Activated CD4-positive, alpha-beta memory T cell treated with anti-CD3 and anti-CD28 coated beads, Interleukin-2, amount 10 ng/mL, durations not matched to agents 7 days and 5 days (primary cell): ENCODE measurements around the gene MORF4L2. TPM values are rescaled to one million over a fixed set of nuclear protein-coding genes. Genes with fewer than 3 reads are reported as not detected.

Experiments
- CTCF ChIA-PET: fragments of 350-600 bp; sonication (Branson Sonifier 250); formaldehyde crosslinking; loops from one replicate; lab custom pipeline; 2021; ENCODE audit warnings: antibody characterized with exemption, inconsistent platforms; lab: Charles Lee
- POLR2A ChIA-PET: fragments of 350-600 bp; sonication (Branson Sonifier 250); formaldehyde crosslinking; loops from one replicate; lab custom pipeline; 2021; ENCODE audit warnings: antibody characterized with exemption; lab: Charles Lee
- DNase-seq: peaks from one replicate; pipeline ENCODE4 v3.0.0-alpha.2; 2020
- H3K27ac Mint-ChIP-seq: one replicate; pipeline ENCODE4 v1.8.0; 2021; ENCODE audit warnings: mild to moderate bottlenecking, mixed read lengths
- H3K27me3 Mint-ChIP-seq: one replicate; pipeline ENCODE4 v1.8.0; 2021; ENCODE audit warnings: mixed read lengths
- H3K36me3 Mint-ChIP-seq: one replicate; pipeline ENCODE4 v1.8.0; 2021; ENCODE audit warnings: low read depth, mixed read lengths
- H3K4me1 Mint-ChIP-seq: one replicate; pipeline ENCODE4 v1.8.0; 2021; ENCODE audit warnings: mixed read lengths
- H3K4me3 Mint-ChIP-seq: one replicate; pipeline ENCODE4 v1.8.0; 2021; ENCODE audit warnings: mild to moderate bottlenecking, mixed read lengths
- H3K9me3 Mint-ChIP-seq: one replicate; pipeline ENCODE4 v1.8.0; 2021; ENCODE audit warnings: mixed read lengths
- total RNA-seq, 2 experiments: library from RNA; stranded (reverse); gene quantifications; one replicate each; pipeline ENCODE4 v1.2.3, GENCODE V29; 2021

Gene MORF4L2
- 100 to 1,000 TPM; 134 to 135 TPM for total RNA-seq

GRCh38 chrX:103686199-103687072 is at the start of gene MORF4L2:
Gene MORF4L2 (minus strand): TSS chrX:103686699. CDS start chrX:103677027, 9,672 bp downstream.
- peak; percentile 90 for DNase-seq
- Mint-ChIP-seq H3K4me3 (peak within 1 kb of the TSS; percentile 79), H3K27ac (peak within 1 kb of the TSS; percentile 75), H3K36me3 (peaks cover 18% of the 10 kb centered on the region), H3K4me1 (peaks cover 12% of the 10 kb centered on the region), H3K9me3 (no peaks in the 10 kb centered on the region), H3K27me3 (no peaks in the 10 kb centered on the region)
- ChIA-PET CTCF (interaction anchor here (0.6 to 2.4 kb wide), 5 partner anchors 10 to 512 kb away, joined by 3 to 6 read pairs (median 4); no protein-coding TSS in a partner anchor), POLR2A (interaction anchor here (1.3 to 2.5 kb wide), 3 partner anchors 57 to 234 kb away, joined by 3 to 10 read pairs (median 6); partner anchors contain the start of gene TCEAL1)

- Mint-ChIP-seq H3K9me3 (no peaks in the 10 kb centered on the region), H3K36me3 (no peaks in the 10 kb centered on the region), H3K27me3 (peaks cover 6% of the 10 kb centered on the region), H3K4me3 (no peak overlapping the region), H3K27ac (no peak overlapping the region), H3K4me1 (peaks cover 12% of the 10 kb centered on the region)
- ChIA-PET CTCF (no interaction called here), POLR2A (no interaction called here)
- DNase-seq = no peak
These were observed 47.7 kb upstream of the MORF4L2 start for GRCh38 chrX:103734125-103734760.

GRCh38 chrX:103733017-103733416 is 46.5 kb upstream of the MORF4L2 start:
- CTCF ChIA-PET = no interaction called here
- POLR2A ChIA-PET = no interaction called here
- peaks cover 12% of the 10 kb centered on the region for H3K4me1 Mint-ChIP-seq
- no peak overlapping the region for H3K4me3 Mint-ChIP-seq
- H3K27ac Mint-ChIP-seq = no peak overlapping the region
- no peak for DNase-seq
- H3K27me3 Mint-ChIP-seq = peaks cover 6% of the 10 kb centered on the region
- H3K36me3 Mint-ChIP-seq = no peaks in the 10 kb centered on the region
- H3K9me3 Mint-ChIP-seq = no peaks in the 10 kb centered on the region

GRCh38 chrX:103730796-103731493 is 44.4 kb upstream of the MORF4L2 start:
- no peaks in the 10 kb centered on the region for H3K9me3 Mint-ChIP-seq
- DNase-seq = no peak

GRCh38 chrX:103730147-103730795 is 43.8 kb upstream of the MORF4L2 start:
- no peak for DNase-seq
- Mint-ChIP-seq H3K4me3 (no peak overlapping the region), H3K4me1 (peaks cover 12% of the 10 kb centered on the region), H3K36me3 (no peaks in the 10 kb centered on the region), H3K27ac (no peak overlapping the region), H3K9me3 (no peaks in the 10 kb centered on the region), H3K27me3 (peaks cover 6% of the 10 kb centered on the region)
- CTCF ChIA-PET = interaction anchor here (1.2 kb wide), 1 partner anchor 20 kb away, joined by 3 read pairs; no protein-coding TSS in a partner anchor
- POLR2A ChIA-PET = no interaction called here

More at GRCh38 chrX:103730796-103731493, 44.4 kb upstream of the MORF4L2 start:
- no peaks in the 10 kb centered on the region for H3K36me3 Mint-ChIP-seq
- H3K4me1 Mint-ChIP-seq = peaks cover 12% of the 10 kb centered on the region
- H3K4me3 Mint-ChIP-seq = no peak overlapping the region
- H3K27ac Mint-ChIP-seq = no peak overlapping the region
- CTCF ChIA-PET = interaction anchor here (1.2 kb wide), 1 partner anchor 21 kb away, joined by 3 read pairs; no protein-coding TSS in a partner anchor
- POLR2A ChIA-PET = no interaction called here
- H3K27me3 Mint-ChIP-seq = peaks cover 6% of the 10 kb centered on the region

- ChIA-PET POLR2A (no interaction called here), CTCF (no interaction called here)
- DNase-seq = no peak
- Mint-ChIP-seq H3K4me3 (no peak overlapping the region), H3K27ac (no peak overlapping the region), H3K27me3 (peaks cover 4% of the 10 kb centered on the region), H3K4me1 (peaks cover 6% of the 10 kb centered on the region), H3K36me3 (no peaks in the 10 kb centered on the region), H3K9me3 (no peaks in the 10 kb centered on the region)
These were observed 42.5 kb upstream of the MORF4L2 start for GRCh38 chrX:103729015-103729414.

GRCh38 chrX:103727115-103727514 is 40.6 kb upstream of the MORF4L2 start:
- no peaks in the 10 kb centered on the region for H3K9me3 Mint-ChIP-seq
- H3K4me1 Mint-ChIP-seq = peaks cover 6% of the 10 kb centered on the region
- no peak for DNase-seq
- H3K27ac Mint-ChIP-seq = no peak overlapping the region
- CTCF ChIA-PET = no interaction called here
- POLR2A ChIA-PET = no interaction called here
- peaks cover 3% of the 10 kb centered on the region for H3K27me3 Mint-ChIP-seq
- H3K36me3 Mint-ChIP-seq = no peaks in the 10 kb centered on the region
- no peak overlapping the region for H3K4me3 Mint-ChIP-seq

- Mint-ChIP-seq H3K9me3 (no peaks in the 10 kb centered on the region), H3K36me3 (no peaks in the 10 kb centered on the region), H3K4me1 (peaks cover 6% of the 10 kb centered on the region), H3K4me3 (no peak overlapping the region), H3K27ac (no peak overlapping the region), H3K27me3 (no peaks in the 10 kb centered on the region)
- CTCF ChIA-PET = no interaction called here
- POLR2A ChIA-PET = no interaction called here
- DNase-seq = no peak
These were observed 40.0 kb upstream of the MORF4L2 start for GRCh38 chrX:103726477-103726876.

GRCh38 chrX:103722505-103722904 is 36.0 kb upstream of the MORF4L2 start:
- Mint-ChIP-seq H3K36me3 (no peaks in the 10 kb centered on the region), H3K9me3 (no peaks in the 10 kb centered on the region), H3K4me3 (no peak overlapping the region), H3K4me1 (no peaks in the 10 kb centered on the region), H3K27me3 (no peaks in the 10 kb centered on the region), H3K27ac (no peak overlapping the region)
- CTCF ChIA-PET = no interaction called here
- POLR2A ChIA-PET = no interaction called here
- DNase-seq = no peak

GRCh38 chrX:103718120-103718519 is 31.6 kb upstream of the MORF4L2 start:
- Mint-ChIP-seq H3K36me3 (no peaks in the 10 kb centered on the region), H3K4me3 (no peak overlapping the region), H3K27ac (no peak overlapping the region), H3K9me3 (no peaks in the 10 kb centered on the region), H3K27me3 (no peaks in the 10 kb centered on the region), H3K4me1 (no peaks in the 10 kb centered on the region)
- ChIA-PET POLR2A (no interaction called here), CTCF (no interaction called here)
- DNase-seq = no peak

- no peaks in the 10 kb centered on the region for H3K4me1 Mint-ChIP-seq
- no peaks in the 10 kb centered on the region for H3K9me3 Mint-ChIP-seq
- ChIA-PET CTCF (no interaction called here), POLR2A (no interaction called here)
- no peaks in the 10 kb centered on the region for H3K36me3 Mint-ChIP-seq
- DNase-seq = no peak
- H3K4me3 Mint-ChIP-seq = no peak overlapping the region
- no peaks in the 10 kb centered on the region for H3K27me3 Mint-ChIP-seq
- no peak overlapping the region for H3K27ac Mint-ChIP-seq
These were observed 30.5 kb upstream of the MORF4L2 start for GRCh38 chrX:103716962-103717361.

- no peaks in the 10 kb centered on the region for H3K36me3 Mint-ChIP-seq
- POLR2A ChIA-PET = no interaction called here
- H3K27ac Mint-ChIP-seq = no peak within 1 kb of the TSS
These were observed 24.1 kb upstream of the MORF4L2 start, which contains the start of gene TMEM31 for GRCh38 chrX:103710609-103711008. Gene TMEM31 (plus strand): TSS chrX:103710909. CDS start chrX:103712259, 1,350 bp downstream.

More at GRCh38 chrX:103710609-103711008, 24.1 kb upstream of the MORF4L2 start, which contains the start of gene TMEM31:
- CTCF ChIA-PET = interaction anchor here (0.8 to 3.2 kb wide), 6 partner anchors 8 to 177 kb away, joined by 3 to 8 read pairs (median 3); no protein-coding TSS in a partner anchor
- H3K4me1 Mint-ChIP-seq = no peaks in the 10 kb centered on the region
- no peak within 1 kb of the TSS for H3K4me3 Mint-ChIP-seq
- H3K27me3 Mint-ChIP-seq = no peaks in the 10 kb centered on the region
- H3K9me3 Mint-ChIP-seq = no peaks in the 10 kb centered on the region
- no peak for DNase-seq
